Natural killer cell treated with Interleukin-12 subunit alpha and Interleukin-12 subunit beta and Interleukin-15 and Interleukin-18, amount 100 ng/mL, for 72 hours (primary cell): ENCODE measurements around the gene COQ8A. TPM values are rescaled to one million over a fixed set of nuclear protein-coding genes. Genes with fewer than 3 reads are reported as not detected.

Experiments
- ATAC-seq, 2 donors: fragments of 150-1000 bp; cut with Tn5 transposase in 1 of 2; sonication (Bioruptor Pico), chemical (Tn5 transposase) in 1 of 2; 2 replicates each; pipeline ENCODE4 v1.10.0; 2021
- DNase-seq: peaks from one replicate; pipeline ENCODE4 v3.0.0; 2022; ENCODE audit warnings: low spot score
- H3K27ac Mint-ChIP-seq, 2 donors: 1 replicate in 1 of 2; 2 replicates in 1 of 2; pipeline ENCODE4 v1.8.0; 2022; ENCODE audit warnings: mixed read lengths in 2 of 2, mild to moderate bottlenecking in 1 of 2, moderate library complexity in 1 of 2
- H3K27me3 Mint-ChIP-seq, 2 donors: 1 replicate in 1 of 2; 2 replicates in 1 of 2; pipeline ENCODE4 v1.8.0; 2022; ENCODE audit warnings: mixed read lengths in 2 of 2
- H3K36me3 Mint-ChIP-seq: one replicate; pipeline ENCODE4 v1.8.0; 2022; ENCODE audit warnings: mixed read lengths
- H3K4me1 Mint-ChIP-seq, 2 donors: 1 replicate in 1 of 2; 2 replicates in 1 of 2; pipeline ENCODE4 v1.8.0; 2022; ENCODE audit warnings: low read depth in 2 of 2, mixed read lengths in 2 of 2, mild to moderate bottlenecking in 1 of 2
- H3K4me3 Mint-ChIP-seq: one replicate; pipeline ENCODE4 v1.8.0; 2022; ENCODE audit warnings: mixed read lengths
- H3K9me3 Mint-ChIP-seq: 2 replicates; pipeline ENCODE4 v1.8.0; 2022; ENCODE audit warnings: mixed read lengths
- total RNA-seq, 2 donors: library from RNA; stranded (reverse); gene quantifications; one replicate each; pipeline ENCODE4 v1.2.3, GENCODE V29; 2022

Gene COQ8A
- total RNA-seq, 2 donors from 2014 or later, result 12.3 to 28.4 TPM

DNA sequence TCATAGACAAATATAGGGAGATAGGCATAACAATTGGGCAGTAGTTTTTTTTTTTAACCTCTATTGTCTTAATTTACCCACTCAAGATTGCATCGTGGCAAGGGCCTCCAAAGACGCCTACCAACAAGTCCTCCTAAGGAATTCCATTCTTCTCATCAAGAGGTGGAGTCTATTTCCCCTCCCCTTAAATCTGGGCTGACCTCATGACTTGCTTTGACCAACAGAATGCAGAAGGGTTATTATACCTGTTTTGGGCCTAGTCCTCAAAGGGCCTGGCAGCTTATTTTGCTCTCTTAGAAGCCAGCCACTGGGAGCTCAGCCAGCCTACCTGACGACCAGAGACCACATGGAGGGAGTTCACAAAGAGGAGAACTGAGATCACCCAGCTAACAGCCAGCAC lies 92.3 kb downstream of the COQ8A start:
- DNase-seq, result no peak
- no peaks in the 10 kb centered on the region for H3K4me1 Mint-ChIP-seq
- no peak overlapping the region for H3K4me3 Mint-ChIP-seq
- H3K9me3 Mint-ChIP-seq, result no peaks in the 10 kb centered on the region
- no peak for ATAC-seq
- no peaks in the 10 kb centered on the region for H3K36me3 Mint-ChIP-seq
- H3K27me3 Mint-ChIP-seq, result peaks cover 0 to 2% of the 10 kb centered on the region in 2 donors
- H3K27ac Mint-ChIP-seq, result no peak overlapping the region

DNA sequence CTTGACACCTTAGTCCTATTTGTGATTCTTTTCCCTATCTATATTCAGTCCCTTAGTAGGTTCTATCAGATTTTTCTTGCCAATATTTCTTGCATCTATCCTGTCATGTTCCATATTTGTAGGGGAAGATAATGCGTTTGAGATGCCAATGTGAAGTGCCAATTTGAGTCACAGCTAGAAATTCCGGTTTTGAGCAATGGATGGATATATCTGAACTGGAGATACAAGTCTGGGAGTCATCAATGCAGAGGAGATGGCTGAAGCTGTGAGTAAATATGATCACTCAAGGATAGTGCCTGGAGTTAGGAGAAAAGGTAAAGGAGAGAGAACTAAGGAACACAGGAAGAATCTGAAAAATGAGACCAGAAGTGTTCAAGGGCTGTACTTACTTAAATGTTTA lies 93.8 kb downstream of the COQ8A start:
- no peaks in the 10 kb centered on the region for H3K36me3 Mint-ChIP-seq
- H3K27ac Mint-ChIP-seq, result no peak overlapping the region
- no peak overlapping the region for H3K4me3 Mint-ChIP-seq
- H3K27me3 Mint-ChIP-seq, result no peaks in the 10 kb centered on the region
- no peak for ATAC-seq
- H3K4me1 Mint-ChIP-seq, result no peaks in the 10 kb centered on the region
- H3K9me3 Mint-ChIP-seq, result no peaks in the 10 kb centered on the region
- no peak for DNase-seq

DNA sequence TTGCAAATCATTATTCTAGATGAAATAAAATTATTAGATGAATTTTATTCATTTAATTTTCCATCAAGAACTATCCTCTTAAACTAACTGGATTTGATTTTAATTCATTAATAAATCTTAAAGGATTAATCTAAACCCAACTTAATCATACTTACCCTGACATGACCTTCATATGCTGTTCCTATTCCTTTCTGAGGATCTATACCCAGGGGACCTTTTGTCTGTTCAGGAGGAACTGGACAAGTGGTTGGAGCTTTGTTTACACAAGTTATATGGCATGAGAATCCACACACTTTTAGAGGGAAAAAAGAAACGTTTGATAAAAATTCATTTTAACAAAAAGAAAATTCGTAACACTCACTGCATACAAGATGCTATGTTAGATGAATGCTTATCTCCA lies 95.2 kb downstream of the COQ8A start:
- DNase-seq (no peak), ATAC-seq (no peak)
- no peak overlapping the region for H3K4me3 Mint-ChIP-seq
- no peak overlapping the region for H3K27ac Mint-ChIP-seq
- H3K27me3 Mint-ChIP-seq, result no peaks in the 10 kb centered on the region
- no peaks in the 10 kb centered on the region for H3K9me3 Mint-ChIP-seq
- no peaks in the 10 kb centered on the region for H3K4me1 Mint-ChIP-seq
- no peaks in the 10 kb centered on the region for H3K36me3 Mint-ChIP-seq

DNA sequence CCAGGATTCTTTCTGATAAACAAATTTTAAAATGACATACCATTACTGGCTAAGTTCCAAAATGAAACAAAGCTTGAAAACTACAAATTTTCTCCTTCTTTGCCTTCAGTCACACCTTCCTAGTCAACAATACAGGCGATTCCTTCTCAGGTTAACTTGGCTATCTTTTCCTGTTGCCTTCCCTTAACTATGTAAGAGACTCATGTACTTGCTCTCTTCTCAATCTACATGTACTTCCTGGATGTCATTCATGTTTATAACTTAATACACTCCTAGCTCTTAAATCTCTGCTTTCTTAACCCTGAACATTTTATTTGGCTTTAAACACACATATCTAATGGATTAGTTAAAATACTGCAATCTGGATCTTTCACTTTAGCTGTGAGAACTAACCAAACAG lies 97.0 kb downstream of the COQ8A start:
- no peaks in the 10 kb centered on the region for H3K4me1 Mint-ChIP-seq
- H3K27ac Mint-ChIP-seq, result no peak overlapping the region
- no peak overlapping the region for H3K4me3 Mint-ChIP-seq
- H3K36me3 Mint-ChIP-seq, result no peaks in the 10 kb centered on the region
- H3K9me3 Mint-ChIP-seq, result no peaks in the 10 kb centered on the region
- H3K27me3 Mint-ChIP-seq, result peaks cover 0 to 3% of the 10 kb centered on the region in 2 donors
- DNase-seq, result no peak
- ATAC-seq, result no peak

Other genes starting within 250 kb of the COQ8A start
- 10 to 100 TPM; 27.2 to 35.2 TPM for gene ITPKB, start 201.0 kb upstream of the COQ8A start, total RNA-seq
- gene PSEN2, start 69.7 kb upstream of the COQ8A start, total RNA-seq, result 10 to 100 TPM; 20.3 to 21.8 TPM